Endothelial cell (in vitro differentiated cells): ENCODE measurements around the gene MILR1. TPM values are rescaled to one million over a fixed set of nuclear protein-coding genes. Genes with fewer than 3 reads are reported as not detected.

Experiments
- DNase-seq: peaks from one replicate; pipeline ENCODE4 v3.0.0; 2021; ENCODE audit warnings: low spot score
- H3K27ac Mint-ChIP-seq: one replicate; pipeline ENCODE4 v1.8.0; 2021; ENCODE audit warnings: mixed read lengths, inconsistent platforms; ENCODE audit not compliant: unreplicated experiment
- H3K27me3 Mint-ChIP-seq: one replicate; pipeline ENCODE4 v1.8.0; 2021; ENCODE audit warnings: mild to moderate bottlenecking, moderate library complexity, mixed read lengths, inconsistent platforms; ENCODE audit not compliant: unreplicated experiment
- H3K36me3 Mint-ChIP-seq: one replicate; pipeline ENCODE4 v1.8.0; 2021; ENCODE audit warnings: mild to moderate bottlenecking, low read depth, mixed read lengths, inconsistent platforms; ENCODE audit not compliant: unreplicated experiment
- H3K4me1 Mint-ChIP-seq: one replicate; pipeline ENCODE4 v1.8.0; 2021; ENCODE audit warnings: mild to moderate bottlenecking, mixed read lengths, inconsistent platforms; ENCODE audit not compliant: unreplicated experiment
- H3K4me3 Mint-ChIP-seq: one replicate; pipeline ENCODE4 v1.8.0; 2021; ENCODE audit warnings: mild to moderate bottlenecking, mixed read lengths, inconsistent platforms; ENCODE audit not compliant: unreplicated experiment
- H3K9me3 Mint-ChIP-seq: one replicate; pipeline ENCODE4 v1.8.0; 2021; ENCODE audit warnings: mixed read lengths, inconsistent platforms; ENCODE audit not compliant: unreplicated experiment
- CTCF ChIP-seq: fragments of 200-600 bp; sonication (generic); IDR thresholded peaks from one replicate; pipeline ENCODE4 v1.5.0; 2021; ENCODE audit warnings: antibody characterized with exemption; ENCODE audit not compliant: unreplicated experiment
- total RNA-seq: library from RNA; stranded (reverse); fragmentation: NEBNext Ultra II Directional; extraction: Animal tissue kit (Norgen Biotek cat#: 25700); gene quantifications from one replicate; pipeline ENCODE4 v1.2.1, GENCODE V29; 2021; ENCODE audit not compliant: unreplicated experiment

Gene MILR1
- total RNA-seq, 1 donor from 2014 or later: 1.6 TPM

GRCh38 chr17:64477849-64478248, 28.9 kb downstream of the MILR1 start:
- H3K9me3 Mint-ChIP-seq: no peaks in the 10 kb centered on the region
- no peaks in the 10 kb centered on the region for H3K36me3 Mint-ChIP-seq
- H3K4me3 Mint-ChIP-seq: no peak overlapping the region
- no peak for DNase-seq
- peaks cover 2% of the 10 kb centered on the region for H3K4me1 Mint-ChIP-seq
- no peak for TF ChIP-seq CTCF
- no peak overlapping the region for H3K27ac Mint-ChIP-seq
- no peaks in the 10 kb centered on the region for H3K27me3 Mint-ChIP-seq

- Mint-ChIP-seq H3K9me3 (no peaks in the 10 kb centered on the region), H3K27me3 (peaks cover 1% of the 10 kb centered on the region), H3K4me3 (no peak overlapping the region), H3K27ac (no peak overlapping the region), H3K4me1 (no peaks in the 10 kb centered on the region), H3K36me3 (peaks cover 12% of the 10 kb centered on the region)
- no peak for DNase-seq
- no peak for TF ChIP-seq CTCF
Measured at GRCh38 chr17:64480951-64481350, 32.0 kb downstream of the MILR1 start.

- H3K4me3 Mint-ChIP-seq: no peak overlapping the region
- DNase-seq: no peak
- TF ChIP-seq CTCF: no peak
- H3K27me3 Mint-ChIP-seq: peaks cover 1% of the 10 kb centered on the region
- no peaks in the 10 kb centered on the region for H3K9me3 Mint-ChIP-seq
- H3K27ac Mint-ChIP-seq: no peak overlapping the region
- peaks cover 12% of the 10 kb centered on the region for H3K36me3 Mint-ChIP-seq
- no peaks in the 10 kb centered on the region for H3K4me1 Mint-ChIP-seq
Measured at GRCh38 chr17:64484380-64484779, 35.5 kb downstream of the MILR1 start.

- no peaks in the 10 kb centered on the region for H3K9me3 Mint-ChIP-seq
- no peaks in the 10 kb centered on the region for H3K4me1 Mint-ChIP-seq
- peaks cover 25% of the 10 kb centered on the region for H3K36me3 Mint-ChIP-seq
- DNase-seq: no peak
- H3K4me3 Mint-ChIP-seq: no peak overlapping the region
- peaks cover 1% of the 10 kb centered on the region for H3K27me3 Mint-ChIP-seq
- no peak overlapping the region for H3K27ac Mint-ChIP-seq
- TF ChIP-seq CTCF: no peak
Measured at GRCh38 chr17:64488301-64488700, 39.4 kb downstream of the MILR1 start.

- peak; percentile 66 for TF ChIP-seq CTCF
- Mint-ChIP-seq H3K27ac (no peak overlapping the region), H3K9me3 (no peaks in the 10 kb centered on the region), H3K4me1 (peaks cover 8% of the 10 kb centered on the region), H3K27me3 (peaks cover 4% of the 10 kb centered on the region), H3K36me3 (peaks cover 21% of the 10 kb centered on the region), H3K4me3 (no peak overlapping the region)
- DNase-seq: peak; percentile 49
Measured at GRCh38 chr17:64491034-64491860, 42.3 kb downstream of the MILR1 start.
